NB4 (cell line): Measurements from ENCODE around the gene RGL3.
"Not testable (repeated sequence)": the region's sequence is repeated elsewhere in the genome, so short reads cannot be mapped to it uniquely, and the experiment has no call there.

Experiments used
- DNase-seq: peaks from one replicate; pipeline ENCODE4 v3.0.0; 2010; ENCODE audit warnings: low read depth
- H3K4me3 ChIP-seq: one replicate; pipeline ENCODE4 v1.5.1; 2011; ENCODE audit warnings: mild to moderate bottlenecking, low read depth, low read length, moderate library complexity
- MAX ChIP-seq: IDR thresholded peaks from 2 replicates; pipeline ENCODE4 v1.6.1; 2011; ENCODE audit warnings: low read depth, low read length
- MYC ChIP-seq: IDR thresholded peaks from 2 replicates; pipeline ENCODE4 v1.6.1; 2011; ENCODE audit warnings: low read depth, low read length
- POLR2A ChIP-seq: IDR thresholded peaks from 2 replicates; pipeline ENCODE4 v1.6.1; 2011; ENCODE audit warnings: mild to moderate bottlenecking; ENCODE audit not compliant: insufficient read length; ENCODE audit errors: extremely low read depth
- TF ChIP-seq, protein P1 (sequence below): IDR thresholded peaks from one replicate; pipeline ENCODE4 v1.5.1; 2012; ENCODE audit warnings: low read depth, low read length

Gene RGL3

GRCh38 chr19:11359421-11359820 lies 59.7 kb downstream of the RGL3 start:
- TF ChIP-seq MAX, result no peak
- TF ChIP-seq POLR2A, result no peak
- no peak overlapping the region for H3K4me3 ChIP-seq
- DNase-seq, result no peak

DNA sequence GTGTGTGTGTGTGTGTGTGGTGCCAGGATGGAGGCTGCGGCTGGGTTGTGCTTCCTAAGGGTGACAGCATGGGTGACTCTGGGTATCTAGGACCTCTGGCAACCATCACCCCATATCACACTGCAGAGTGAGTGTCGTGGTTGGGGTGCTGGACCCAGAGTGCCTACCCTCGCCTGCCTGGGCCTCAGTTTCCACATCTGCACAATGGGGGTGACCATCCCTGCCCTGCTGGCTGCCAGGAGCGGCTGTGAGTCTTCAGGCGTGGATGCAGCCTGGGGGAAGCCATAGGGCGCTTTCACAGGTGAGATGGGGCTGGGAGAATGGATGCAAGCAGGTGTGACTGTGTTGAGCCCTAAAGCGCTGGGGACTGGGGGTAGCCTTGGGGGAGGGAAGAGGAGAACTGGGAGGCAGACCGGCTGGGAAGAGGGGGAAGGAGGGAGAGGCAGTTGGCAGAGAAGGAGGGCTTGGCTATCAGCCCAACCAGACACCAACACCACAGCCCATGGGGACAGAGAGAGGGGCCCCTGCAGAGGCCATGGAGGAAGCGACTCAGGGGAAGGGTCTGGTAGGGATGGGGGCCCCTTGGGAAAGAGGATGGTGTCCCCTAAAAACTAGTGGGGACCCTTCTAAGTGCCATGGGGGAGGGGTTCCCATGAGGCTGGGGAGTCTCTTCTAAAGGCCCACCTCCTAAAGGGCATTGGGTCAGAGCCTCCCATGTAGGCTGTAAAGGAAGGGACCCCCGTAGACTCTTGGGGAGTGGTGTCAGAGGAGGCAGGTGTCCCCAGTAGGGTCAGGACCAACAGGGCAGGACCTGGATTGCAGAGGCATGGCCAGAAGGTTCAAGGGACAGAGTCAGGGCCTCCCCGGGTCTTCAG lies 62.2 kb downstream of the RGL3 start:
- DNase-seq, result no peak
- TF ChIP-seq, protein P1, sequence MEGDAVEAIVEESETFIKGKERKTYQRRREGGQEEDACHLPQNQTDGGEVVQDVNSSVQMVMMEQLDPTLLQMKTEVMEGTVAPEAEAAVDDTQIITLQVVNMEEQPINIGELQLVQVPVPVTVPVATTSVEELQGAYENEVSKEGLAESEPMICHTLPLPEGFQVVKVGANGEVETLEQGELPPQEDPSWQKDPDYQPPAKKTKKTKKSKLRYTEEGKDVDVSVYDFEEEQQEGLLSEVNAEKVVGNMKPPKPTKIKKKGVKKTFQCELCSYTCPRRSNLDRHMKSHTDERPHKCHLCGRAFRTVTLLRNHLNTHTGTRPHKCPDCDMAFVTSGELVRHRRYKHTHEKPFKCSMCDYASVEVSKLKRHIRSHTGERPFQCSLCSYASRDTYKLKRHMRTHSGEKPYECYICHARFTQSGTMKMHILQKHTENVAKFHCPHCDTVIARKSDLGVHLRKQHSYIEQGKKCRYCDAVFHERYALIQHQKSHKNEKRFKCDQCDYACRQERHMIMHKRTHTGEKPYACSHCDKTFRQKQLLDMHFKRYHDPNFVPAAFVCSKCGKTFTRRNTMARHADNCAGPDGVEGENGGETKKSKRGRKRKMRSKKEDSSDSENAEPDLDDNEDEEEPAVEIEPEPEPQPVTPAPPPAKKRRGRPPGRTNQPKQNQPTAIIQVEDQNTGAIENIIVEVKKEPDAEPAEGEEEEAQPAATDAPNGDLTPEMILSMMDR, result no peak
- TF ChIP-seq POLR2A (no peak), MAX (no peak), MYC (no peak)
- no peak overlapping the region for H3K4me3 ChIP-seq

GRCh38 chr19:11356074-11356397 lies 63.1 kb downstream of the RGL3 start:
- TF ChIP-seq MYC (no peak), MAX (no peak)
- DNase-seq, result no peak
- H3K4me3 ChIP-seq, result no peak overlapping the region

DNA sequence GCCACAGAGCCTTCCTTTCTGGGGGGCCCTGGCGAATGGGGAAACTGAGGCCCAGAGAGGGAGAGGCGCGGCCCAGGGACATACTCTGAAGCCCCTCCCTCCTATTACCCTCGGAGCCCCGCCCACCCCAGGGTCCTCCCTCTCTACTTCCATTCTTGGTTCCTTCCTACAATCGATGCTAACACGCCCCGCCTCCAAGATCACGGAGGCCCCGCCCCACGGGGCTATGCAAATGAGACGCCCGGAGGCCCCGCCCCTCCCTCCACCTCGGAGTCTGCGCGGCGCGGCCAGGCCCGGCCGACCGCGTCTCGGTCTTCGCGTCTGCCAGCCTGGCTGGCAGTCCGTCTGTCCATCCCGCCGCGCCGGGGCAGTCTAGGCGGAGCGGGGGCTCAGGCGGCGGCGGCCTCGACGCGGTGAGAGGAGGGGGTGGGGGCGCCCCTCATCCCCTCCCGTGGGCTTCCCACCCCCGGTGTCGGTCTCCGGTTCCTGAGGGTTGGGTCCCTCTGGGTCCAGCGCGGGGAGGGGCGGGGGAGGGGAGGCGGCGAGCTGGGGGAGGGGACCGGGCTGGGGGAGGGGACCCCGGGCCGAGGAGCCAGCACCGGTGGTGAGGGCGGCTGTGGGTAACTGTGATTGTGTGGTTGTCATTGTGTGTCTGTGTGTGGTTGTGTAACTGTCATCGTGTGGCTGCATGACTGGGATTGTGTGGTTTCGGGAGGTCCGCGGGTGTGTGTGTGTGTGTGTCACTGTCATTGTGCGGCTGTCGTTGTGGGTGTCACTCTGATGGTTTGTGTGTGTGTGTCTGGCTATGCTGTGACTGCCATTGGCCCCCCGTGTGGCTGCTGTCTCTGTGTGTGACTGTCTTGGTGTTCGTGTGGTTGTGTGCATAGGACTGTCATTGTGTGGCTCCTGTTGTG lies 63.7 kb downstream of the RGL3 start, which contains the start of gene PLPPR2:
TSS of gene PLPPR2 (plus strand) at position 273 of the 914 bp plus-strand sequence. CDS start 2,242 bp downstream, outside the sequence.
- H3K4me3 ChIP-seq, result no peak within 1 kb of the TSS
- no peak for TF ChIP-seq POLR2A
- no peak for TF ChIP-seq MAX
- TF ChIP-seq MYC, result no peak
- TF ChIP-seq, protein P1, result no peak
- DNase-seq, result peak; percentile 89

GRCh38 chr19:11354102-11354501 lies 65.0 kb downstream of the RGL3 start:
- not testable (repeated sequence) for H3K4me3 ChIP-seq, DNase-seq

DNA sequence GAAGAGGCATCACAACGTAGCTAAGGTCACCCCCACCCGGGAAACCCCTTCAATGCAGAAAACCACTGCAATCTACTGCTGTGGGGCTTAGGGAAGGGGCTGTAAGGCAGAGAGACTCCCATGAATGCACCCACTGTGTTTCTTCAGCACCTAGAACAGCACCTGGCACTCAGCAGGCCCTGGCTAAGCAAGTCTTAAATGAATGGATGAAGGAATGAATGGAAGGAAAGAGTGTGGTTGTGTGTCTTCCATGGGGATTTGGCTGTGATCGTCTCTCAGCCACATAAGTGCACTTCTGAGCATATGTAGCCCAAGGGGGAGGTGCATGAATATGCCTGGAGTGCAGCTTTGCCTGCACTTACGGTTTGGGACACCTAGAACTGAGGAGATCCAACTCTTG lies 69.9 kb downstream of the RGL3 start:
- no peak for DNase-seq
- TF ChIP-seq, protein P1, result no peak
- TF ChIP-seq MYC (no peak), POLR2A (no peak), MAX (no peak)
- no peak overlapping the region for H3K4me3 ChIP-seq

GRCh38 chr19:11347546-11348039 lies 71.5 kb downstream of the RGL3 start:
- H3K4me3 ChIP-seq, result no peak overlapping the region
- no peak for DNase-seq
- TF ChIP-seq, protein P1, result no peak
- TF ChIP-seq MAX, result no peak
- no peak for TF ChIP-seq POLR2A
- no peak for TF ChIP-seq MYC
